Retina (tissue), 1 donor: ENCODE results near the gene ACTR1A.
"Not testable (repeated sequence)": the region's sequence is repeated elsewhere in the genome, so short reads cannot be mapped to it uniquely, and the experiment has no call there.

Experiments
- DNase-seq: peaks from one replicate; pipeline ENCODE4 v3.0.0-alpha.2; 2016

ACTR1A gene

GRCh38 chr10:102480396-102480795 is 22.1 kb downstream of the ACTR1A start:
- DNase-seq: no peak

- DNase-seq: no peak
These were observed 22.9 kb downstream of the ACTR1A start for GRCh38 chr10:102479651-102480050.

DNA sequence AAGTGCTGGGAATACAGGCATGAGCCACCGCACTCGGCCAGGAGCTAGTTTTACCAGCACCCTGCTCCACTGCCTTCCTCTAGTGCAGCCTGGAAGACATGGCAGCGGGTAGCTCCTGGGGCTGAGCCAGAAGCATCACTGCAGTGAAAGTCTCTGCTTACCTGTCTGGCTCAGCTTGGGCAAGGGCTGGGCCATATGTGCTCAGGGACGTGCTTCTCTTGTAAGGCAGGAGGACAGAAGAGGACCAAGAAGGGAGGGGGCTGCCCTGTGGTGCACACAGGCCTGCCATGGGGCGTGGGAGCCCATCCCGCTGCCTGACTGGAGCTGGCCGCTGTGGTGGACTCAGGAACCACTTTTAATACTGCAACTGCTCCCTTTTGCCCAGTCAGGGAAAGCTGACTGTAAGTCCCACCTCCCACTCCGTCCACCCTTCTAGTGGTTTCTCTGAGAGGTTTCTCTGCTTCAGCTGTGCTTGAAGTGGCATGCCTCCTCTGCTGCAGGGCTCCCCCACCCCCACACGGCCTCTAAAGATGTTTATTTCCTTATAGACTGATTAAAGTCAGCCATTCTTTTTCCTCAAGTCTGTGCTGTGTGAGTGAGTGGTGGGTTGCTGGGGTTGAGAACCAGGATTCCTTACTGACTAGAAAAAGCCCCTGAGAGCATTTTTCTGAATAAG is 25.9 kb downstream of the ACTR1A start:
- no peak for DNase-seq

- no peak for DNase-seq
These were observed 27.0 kb downstream of the ACTR1A start for GRCh38 chr10:102475451-102476040.

GRCh38 chr10:102473445-102474331 is 28.8 kb downstream of the ACTR1A start:
- no peak for DNase-seq

DNA sequence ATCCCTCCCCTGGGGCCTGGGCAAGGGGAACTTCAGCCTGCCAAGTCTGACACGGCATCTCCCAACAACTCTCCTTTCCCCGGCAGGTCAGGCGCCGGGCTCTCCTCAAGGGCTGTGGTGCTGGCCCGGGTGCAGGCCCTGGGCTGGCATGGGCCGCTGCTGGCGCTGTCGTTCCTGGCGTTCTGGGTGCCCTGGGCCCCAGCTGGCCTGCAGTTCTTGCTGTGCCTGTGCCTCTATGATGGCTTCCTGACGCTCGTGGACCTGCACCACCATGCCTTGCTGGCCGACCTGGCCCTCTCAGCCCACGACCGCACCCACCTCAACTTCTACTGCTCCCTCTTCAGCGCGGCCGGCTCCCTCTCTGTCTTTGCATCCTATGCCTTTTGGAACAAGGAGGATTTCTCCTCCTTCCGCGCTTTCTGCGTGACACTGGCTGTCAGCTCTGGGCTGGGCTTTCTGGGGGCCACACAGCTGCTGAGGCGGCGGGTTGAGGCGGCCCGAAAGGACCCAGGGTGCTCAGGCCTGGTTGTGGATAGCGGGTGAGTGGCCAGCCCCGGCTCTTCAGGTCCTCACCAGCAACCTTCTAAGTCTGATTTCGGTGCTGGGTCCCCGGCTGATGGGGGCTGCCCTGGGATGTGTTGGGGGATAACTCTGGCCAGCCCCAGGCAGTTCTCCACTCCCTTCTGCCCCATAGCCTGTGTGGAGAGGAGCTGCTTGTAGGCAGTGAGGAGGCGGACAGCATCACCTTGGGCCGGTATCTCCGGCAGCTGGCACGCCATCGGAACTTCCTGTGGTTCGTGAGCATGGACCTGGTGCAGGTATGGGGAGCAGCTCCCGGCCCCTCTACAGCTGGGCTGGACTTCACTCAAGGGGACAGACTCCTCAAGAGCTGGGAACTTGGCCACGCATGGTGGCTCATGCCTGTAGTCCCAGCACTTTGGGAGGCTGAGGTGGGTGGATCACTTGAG is 31.6 kb downstream of the ACTR1A start:
- no peak for DNase-seq

DNA sequence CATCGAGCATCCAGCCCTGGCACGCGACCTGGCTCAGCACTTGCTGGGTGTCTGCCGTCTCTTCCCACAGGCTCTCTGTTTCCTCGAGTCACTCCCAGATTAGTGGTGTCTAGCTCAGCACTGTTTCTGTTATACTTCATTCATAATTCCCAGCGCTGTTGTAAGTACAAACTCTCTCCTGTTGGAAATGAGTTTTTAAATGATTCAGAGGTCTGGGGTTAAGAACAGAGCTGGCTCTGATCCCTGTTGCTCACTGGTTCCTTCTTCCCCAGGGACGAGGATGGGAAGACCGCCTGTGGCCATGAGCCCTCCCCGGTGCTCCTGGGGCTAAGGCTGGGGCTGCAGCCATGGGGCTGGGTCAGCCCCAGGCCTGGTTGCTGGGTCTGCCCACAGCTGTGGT is 33.8 kb downstream of the ACTR1A start:
- DNase-seq: no peak

DNA sequence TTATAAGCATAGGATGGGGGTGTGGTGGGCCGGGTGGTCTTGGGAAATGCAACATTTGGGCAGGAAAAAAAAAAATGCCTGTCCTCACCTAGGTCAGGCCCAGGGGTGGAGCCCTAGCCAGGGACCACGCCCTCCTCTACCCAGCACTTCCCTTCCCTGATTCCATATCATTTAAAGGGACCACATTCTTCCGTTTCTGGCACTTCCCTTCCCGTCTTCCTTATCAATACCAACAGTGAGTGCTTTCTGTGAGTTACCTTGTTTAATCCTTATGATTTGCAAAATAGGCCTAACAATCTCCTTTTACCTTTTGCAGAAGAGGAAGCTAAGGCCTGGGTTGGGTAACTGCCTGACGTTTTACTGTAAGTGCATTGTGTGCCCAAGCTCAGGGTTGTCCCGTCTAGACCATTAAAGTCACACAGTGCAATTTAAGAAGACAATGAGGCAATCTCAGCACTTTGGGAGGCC is 34.5 kb downstream of the ACTR1A start:
- DNase-seq: no peak

DNA sequence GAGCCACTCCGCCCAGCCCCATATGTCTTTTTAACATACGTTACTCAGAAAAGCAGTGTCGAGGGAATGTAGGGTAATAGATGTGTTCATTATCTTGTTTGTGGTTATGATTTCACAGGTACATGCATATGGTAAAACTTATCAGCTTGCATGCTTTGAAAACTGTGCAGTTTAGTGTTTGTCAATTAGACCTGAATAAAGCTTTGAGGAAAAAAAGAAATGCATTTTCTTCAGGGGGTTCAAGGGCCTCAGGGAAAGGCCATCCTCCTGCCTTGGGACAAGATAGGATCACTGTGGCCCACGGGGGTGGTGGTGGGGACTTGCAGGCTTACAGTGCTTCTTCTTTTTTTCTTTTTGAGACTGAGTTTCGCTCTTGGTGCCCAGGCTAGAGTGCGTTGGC is 35.2 kb downstream of the ACTR1A start:
- DNase-seq: no peak

- DNase-seq: no peak
These were observed 37.0 kb downstream of the ACTR1A start for GRCh38 chr10:102465466-102465865.

DNA sequence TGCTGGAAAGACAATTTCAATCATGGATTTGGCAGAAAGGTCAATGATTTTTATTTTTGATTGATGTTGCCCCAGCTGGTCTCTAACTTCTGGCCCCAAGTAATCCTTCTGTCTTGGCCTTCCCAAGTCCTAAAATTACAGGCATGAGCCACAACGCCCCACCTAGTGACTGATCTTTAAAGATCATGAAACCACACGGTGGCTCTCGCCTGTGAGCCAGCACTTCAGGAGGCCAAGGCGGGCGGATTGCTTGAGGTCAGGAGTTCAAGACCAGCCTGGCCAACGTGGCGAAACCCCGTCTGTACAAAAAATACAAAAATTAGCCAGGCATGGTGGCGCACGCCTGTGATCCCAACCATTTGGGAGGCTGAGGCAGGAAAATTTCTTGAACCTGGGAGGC is 38.5 kb downstream of the ACTR1A start:
- DNase-seq: no peak

- no peak for DNase-seq
These were observed 39.9 kb downstream of the ACTR1A start for GRCh38 chr10:102462512-102463054.

DNA sequence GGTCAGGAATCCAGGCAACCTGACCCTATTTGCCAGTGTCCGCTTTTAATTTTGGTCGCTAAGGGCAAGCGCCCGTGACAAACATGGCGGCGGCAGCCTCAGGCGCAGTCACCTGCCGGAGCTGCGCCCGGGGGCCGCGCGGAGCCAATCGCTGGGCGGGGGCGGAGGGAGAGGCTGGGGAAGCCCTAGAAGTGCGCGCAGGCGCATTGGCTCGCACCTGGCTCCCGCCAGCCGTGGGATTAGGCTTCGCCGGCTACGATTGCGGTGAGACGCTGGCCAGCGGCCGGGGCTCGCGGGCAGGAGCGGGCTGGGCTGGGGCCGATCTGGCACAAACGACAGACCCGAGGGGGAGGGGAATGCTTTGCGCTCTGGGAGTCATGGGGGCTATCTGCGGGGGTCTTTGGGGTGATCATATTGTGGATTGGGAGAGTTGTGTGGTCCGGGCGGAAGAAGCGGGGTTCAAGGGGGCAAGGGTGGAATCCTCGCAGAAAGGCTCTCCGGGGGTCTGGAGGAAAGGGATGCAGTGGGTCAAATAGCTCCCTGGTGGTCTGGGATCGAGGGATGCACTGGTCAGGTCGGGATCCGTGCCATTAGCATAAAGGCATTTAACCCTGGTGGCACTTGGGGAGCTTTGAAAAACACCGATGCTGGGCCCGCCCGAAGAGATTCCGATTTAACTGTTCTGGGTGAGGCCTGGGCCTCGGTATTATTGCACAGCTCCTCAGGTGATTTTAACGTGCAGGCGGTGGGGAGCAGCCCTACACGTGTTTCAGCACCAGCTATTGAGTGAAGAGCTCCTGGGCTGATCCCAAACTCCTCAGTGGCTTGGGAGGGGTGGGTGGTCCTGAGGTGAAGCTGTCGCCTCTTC is 41.1 kb downstream of the ACTR1A start:
- DNase-seq: peak; percentile 93

- no peak for DNase-seq
These were observed 41.7 kb downstream of the ACTR1A start for GRCh38 chr10:102460836-102461186.

DNA sequence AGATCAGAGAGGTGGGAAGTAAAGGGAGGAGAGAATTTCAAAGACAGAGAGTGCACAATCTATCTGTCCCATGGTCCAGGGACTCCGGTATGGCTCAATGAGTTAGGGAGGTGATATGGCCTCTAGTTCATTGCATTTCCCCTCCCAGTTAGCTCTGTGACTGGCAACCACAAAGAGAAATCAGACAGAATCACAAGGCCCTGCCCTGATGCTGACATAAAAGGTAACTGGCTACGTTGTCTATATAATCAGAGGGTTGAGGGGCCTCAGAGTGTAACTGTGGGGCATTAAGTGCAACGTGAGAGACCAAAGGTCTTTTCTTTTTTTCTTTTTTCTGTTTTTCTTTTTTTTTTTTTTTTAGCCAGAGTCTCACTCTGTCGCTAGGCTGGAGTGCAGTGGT is 43.9 kb downstream of the ACTR1A start:
- no peak for DNase-seq

GRCh38 chr10:102457591-102458150 is 44.8 kb downstream of the ACTR1A start:
- no peak for DNase-seq

- DNase-seq: no peak
These were observed 46.5 kb downstream of the ACTR1A start for GRCh38 chr10:102455893-102456471.

- DNase-seq: not testable (repeated sequence)
These were observed 47.6 kb downstream of the ACTR1A start for GRCh38 chr10:102454662-102455487.

DNA sequence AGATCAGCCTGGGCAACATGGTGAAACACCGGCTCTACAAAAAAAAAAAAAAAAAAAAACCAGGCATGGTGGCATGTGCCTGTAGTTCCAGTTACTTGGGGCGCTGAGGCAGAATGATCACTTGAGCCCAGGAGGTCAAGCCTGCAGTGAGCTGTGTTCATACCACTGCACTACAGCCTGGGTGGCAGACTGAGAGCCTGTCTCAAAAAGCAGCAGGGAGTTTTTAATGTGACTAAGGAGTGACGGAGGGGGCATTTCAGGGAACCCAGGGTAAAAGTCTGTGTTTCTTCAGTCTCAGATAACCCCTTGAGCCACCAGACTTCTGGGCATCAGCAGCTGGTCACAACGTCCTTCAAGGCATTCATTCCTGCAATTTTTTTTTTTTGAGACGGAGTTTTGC is 49.0 kb downstream of the ACTR1A start:
- DNase-seq: no peak
